Tibial nerve (tissue), 3 donors: Measurements from ENCODE around the gene NEGR1.

Experiments used
- POLR2A ChIP-seq, 2 donors: fragments of 450-650 bp; IDR thresholded peaks; one replicate each; pipeline ENCODE4 v1.6.1; 2017; ENCODE audit warnings: antibody characterized with exemption in 2 of 2, mild to moderate bottlenecking in 2 of 2, moderate library complexity in 2 of 2
- TF ChIP-seq, protein P1 (sequence below), 5 experiments: fragments of 200-600 bp in 3 of 5; fragments of 450-650 bp in 2 of 5; sonication (generic) in 3 of 5; IDR thresholded peaks; one replicate each; pipeline ENCODE4 v1.5.1; 2016 to 2019; ENCODE audit warnings: antibody characterized with exemption in 5 of 5, mild to moderate bottlenecking in 3 of 5, moderate library complexity in 2 of 5

DNA sequence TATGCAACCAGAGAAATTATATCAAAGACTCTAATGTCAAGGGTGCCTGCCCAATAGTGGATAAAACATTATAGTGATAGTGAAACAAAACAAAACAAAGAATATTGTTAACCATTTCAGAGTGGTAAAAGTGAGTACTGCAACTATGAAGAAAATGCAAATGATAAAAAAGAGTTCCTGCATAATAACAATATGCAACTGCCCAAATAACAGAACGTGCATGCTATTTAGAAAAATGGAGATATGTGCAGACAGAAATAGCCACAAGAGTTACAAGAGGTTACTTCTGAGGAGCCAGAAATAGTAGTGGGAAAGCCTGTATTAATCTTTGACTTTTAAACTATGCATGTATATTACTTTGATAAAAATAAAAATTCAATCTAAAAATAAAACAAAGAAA is 302.5 kb downstream of the NEGR1 start:
- TF ChIP-seq, protein P1, sequence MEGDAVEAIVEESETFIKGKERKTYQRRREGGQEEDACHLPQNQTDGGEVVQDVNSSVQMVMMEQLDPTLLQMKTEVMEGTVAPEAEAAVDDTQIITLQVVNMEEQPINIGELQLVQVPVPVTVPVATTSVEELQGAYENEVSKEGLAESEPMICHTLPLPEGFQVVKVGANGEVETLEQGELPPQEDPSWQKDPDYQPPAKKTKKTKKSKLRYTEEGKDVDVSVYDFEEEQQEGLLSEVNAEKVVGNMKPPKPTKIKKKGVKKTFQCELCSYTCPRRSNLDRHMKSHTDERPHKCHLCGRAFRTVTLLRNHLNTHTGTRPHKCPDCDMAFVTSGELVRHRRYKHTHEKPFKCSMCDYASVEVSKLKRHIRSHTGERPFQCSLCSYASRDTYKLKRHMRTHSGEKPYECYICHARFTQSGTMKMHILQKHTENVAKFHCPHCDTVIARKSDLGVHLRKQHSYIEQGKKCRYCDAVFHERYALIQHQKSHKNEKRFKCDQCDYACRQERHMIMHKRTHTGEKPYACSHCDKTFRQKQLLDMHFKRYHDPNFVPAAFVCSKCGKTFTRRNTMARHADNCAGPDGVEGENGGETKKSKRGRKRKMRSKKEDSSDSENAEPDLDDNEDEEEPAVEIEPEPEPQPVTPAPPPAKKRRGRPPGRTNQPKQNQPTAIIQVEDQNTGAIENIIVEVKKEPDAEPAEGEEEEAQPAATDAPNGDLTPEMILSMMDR (IDR thresholded peaks at IDR 0.05): no peak
- TF ChIP-seq POLR2A (IDR thresholded peaks at IDR 0.05): no peak
